Keratinocyte (primary cell): Measurements from ENCODE around the gene SND1. TPM values are rescaled to one million over a fixed set of nuclear protein-coding genes. Genes with fewer than 3 reads are reported as not detected.

ENCODE experiments used
- DNase-seq: peaks from one replicate; pipeline ENCODE4 v3.0.0-alpha.2; 2011; ENCODE audit warnings: low read depth, missing footprints, low spot score
- FAIRE-seq: peaks from 2 replicates; lab custom pipeline; 2011; peaks lifted over from hg19 to GRCh38; lab: Jason Lieb, UNC
- H2AFZ ChIP-seq: 2 replicates; pipeline ENCODE4 v1.6.0; 2012; ENCODE audit warnings: low read length, control low read depth, inconsistent platforms; ENCODE audit not compliant: control insufficient read depth
- H3K27ac ChIP-seq: 2 replicates; pipeline ENCODE4 v1.5.1; 2011; ENCODE audit warnings: low read length; ENCODE audit not compliant: control insufficient read depth, insufficient read depth
- H3K27me3 ChIP-seq: 3 replicates; pipeline ENCODE4 v1.6.0; 2011; ENCODE audit warnings: low read length; ENCODE audit not compliant: control insufficient read depth, insufficient read depth; ENCODE audit errors: extremely low read depth
- H3K36me3 ChIP-seq, 2 experiments: 2 replicates in 1 of 2; 3 replicates in 1 of 2; pipeline ENCODE4 v1.5.1; 2011; ENCODE audit warnings: low read length in 2 of 2, mild to moderate bottlenecking in 1 of 2; ENCODE audit not compliant: control insufficient read depth in 2 of 2, insufficient read depth in 2 of 2; ENCODE audit errors: extremely low read depth in 1 of 2
- H3K4me1 ChIP-seq: 3 replicates; pipeline ENCODE4 v1.5.1; 2011; ENCODE audit warnings: low read length; ENCODE audit not compliant: control insufficient read depth, insufficient read depth; ENCODE audit errors: extremely low read depth
- H3K4me2 ChIP-seq: 3 replicates; pipeline ENCODE4 v1.6.0; 2011; ENCODE audit warnings: low read depth, low read length; ENCODE audit not compliant: control insufficient read depth, insufficient read depth; ENCODE audit errors: extremely low read depth
- H3K4me3 ChIP-seq, 3 experiments: fragments of 200-600 bp in 1 of 3; sonication (generic) in 1 of 3; 2 replicates in 2 of 3; 3 replicates in 1 of 3; pipeline ENCODE4 v1.5.1; 2011 to 2016; ENCODE audit warnings: low read length in 3 of 3, mild to moderate bottlenecking in 3 of 3, control low read depth in 2 of 3, inconsistent platforms in 1 of 3, low read depth in 1 of 3, mixed read lengths in 1 of 3, mixed run types in 1 of 3, moderate library complexity in 1 of 3; ENCODE audit not compliant: control insufficient read depth in 2 of 3, insufficient read depth in 2 of 3; ENCODE audit errors: extremely low read depth in 1 of 3
- H3K79me2 ChIP-seq: 2 replicates; pipeline ENCODE4 v1.6.0; 2012; ENCODE audit warnings: low read length; ENCODE audit not compliant: control insufficient read depth, insufficient read depth
- H3K9ac ChIP-seq: 3 replicates; pipeline ENCODE4 v1.6.0; 2011; ENCODE audit warnings: low read length; ENCODE audit not compliant: control insufficient read depth, insufficient read depth; ENCODE audit errors: extremely low read depth
- H3K9me1 ChIP-seq: 3 replicates; pipeline ENCODE4 v1.6.0; 2011; ENCODE audit warnings: low read length; ENCODE audit not compliant: control insufficient read depth, insufficient read depth; ENCODE audit errors: extremely low read depth
- H3K9me3 ChIP-seq: 2 replicates; pipeline ENCODE4 v1.5.1; 2012; ENCODE audit warnings: low read depth, low read length; ENCODE audit not compliant: control insufficient read depth
- H4K20me1 ChIP-seq: 3 replicates; pipeline ENCODE4 v1.6.0; 2011; ENCODE audit warnings: low read length; ENCODE audit not compliant: control insufficient read depth, insufficient read depth; ENCODE audit errors: extremely low read depth
- EZH2 ChIP-seq: IDR thresholded peaks from one replicate; pipeline ENCODE4 v1.6.1; 2012; ENCODE audit warnings: inconsistent platforms, mild to moderate bottlenecking, low read length, moderate library complexity
- dilution Hi-C: fragments of 300-500 bp; cut with MboI; formaldehyde crosslinking; loops from one replicate; pipeline ENCODE4 v1.7.0; 2020; ENCODE audit warnings: low sequenced_read_pairs; ENCODE audit not compliant: extremely low pct_ligation_motif_present
- polyA plus RNA-seq, 5 experiments: library from polyadenylated mRNA; depleted of rRNA in 3 of 5; stranded (reverse) in 3 of 5; stranded (forward) in 1 of 5; unstranded in 1 of 5; fragments of >200 nt; gene quantifications; 1 replicate in 1 of 5; 2 replicates in 3 of 5; 3 replicates in 1 of 5; pipeline versions ENCODE4 v1.2.1 to v1.2.3, GENCODE V29; 2011 to 2012; ENCODE audit warnings: missing spikeins in 2 of 5, low read depth in 1 of 5, low replicate concordance in 1 of 5
- TF ChIP-seq, protein P1 (sequence below), 3 experiments: IDR thresholded peaks in 1 of 3; conservative IDR thresholded peaks in 1 of 3; optimal IDR thresholded peaks in 1 of 3; 2 replicates in 2 of 3; 3 replicates in 1 of 3; pipeline versions ENCODE3 to v1.5.1; 2011; ENCODE audit warnings: low read length in 3 of 3, mild to moderate bottlenecking in 3 of 3, moderate library complexity in 2 of 3, control low read depth in 1 of 3, inconsistent platforms in 1 of 3; ENCODE audit not compliant: insufficient read depth in 2 of 3; ENCODE audit errors: extremely low read depth in 1 of 3

Gene SND1
- polyA plus RNA-seq, 1 donor (not counting 4 experiments of a cell fraction or from before 2014, with no cell fraction given) = 140 TPM

GRCh38 chr7:127609297-127609696, 42.7 kb upstream of the SND1 start:
- no peak overlapping the region for H3K4me2 ChIP-seq
- H4K20me1 ChIP-seq = no peaks in the 10 kb centered on the region
- H3K9me1 ChIP-seq = no peaks in the 10 kb centered on the region
- TF ChIP-seq EZH2 = no peak
- TF ChIP-seq, protein P1, sequence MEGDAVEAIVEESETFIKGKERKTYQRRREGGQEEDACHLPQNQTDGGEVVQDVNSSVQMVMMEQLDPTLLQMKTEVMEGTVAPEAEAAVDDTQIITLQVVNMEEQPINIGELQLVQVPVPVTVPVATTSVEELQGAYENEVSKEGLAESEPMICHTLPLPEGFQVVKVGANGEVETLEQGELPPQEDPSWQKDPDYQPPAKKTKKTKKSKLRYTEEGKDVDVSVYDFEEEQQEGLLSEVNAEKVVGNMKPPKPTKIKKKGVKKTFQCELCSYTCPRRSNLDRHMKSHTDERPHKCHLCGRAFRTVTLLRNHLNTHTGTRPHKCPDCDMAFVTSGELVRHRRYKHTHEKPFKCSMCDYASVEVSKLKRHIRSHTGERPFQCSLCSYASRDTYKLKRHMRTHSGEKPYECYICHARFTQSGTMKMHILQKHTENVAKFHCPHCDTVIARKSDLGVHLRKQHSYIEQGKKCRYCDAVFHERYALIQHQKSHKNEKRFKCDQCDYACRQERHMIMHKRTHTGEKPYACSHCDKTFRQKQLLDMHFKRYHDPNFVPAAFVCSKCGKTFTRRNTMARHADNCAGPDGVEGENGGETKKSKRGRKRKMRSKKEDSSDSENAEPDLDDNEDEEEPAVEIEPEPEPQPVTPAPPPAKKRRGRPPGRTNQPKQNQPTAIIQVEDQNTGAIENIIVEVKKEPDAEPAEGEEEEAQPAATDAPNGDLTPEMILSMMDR (optimal IDR thresholded peaks at IDR 0.05 in 1 of 3, IDR thresholded peaks at IDR 0.05 in 1 of 3, conservative IDR thresholded peaks at IDR 0.05 in 1 of 3; ENCODE audit: extremely low read depth in 1 of 3, insufficient read depth in 2 of 3, low read length in 3 of 3) = no peak
- FAIRE-seq = no peak
- H3K36me3 ChIP-seq = no peaks in the 10 kb centered on the region
- no peaks in the 10 kb centered on the region for H3K79me2 ChIP-seq
- H3K27ac ChIP-seq = no peak overlapping the region
- H3K9me3 ChIP-seq = no peaks in the 10 kb centered on the region
- dilution Hi-C loops = no loop called here
- no peak overlapping the region for H3K4me3 ChIP-seq
- no peak for DNase-seq
- H3K9ac ChIP-seq = no peak overlapping the region
- no peak overlapping the region for H2AFZ ChIP-seq
- H3K4me1 ChIP-seq = no peaks in the 10 kb centered on the region
- peaks cover 6% of the 10 kb centered on the region for H3K27me3 ChIP-seq

- no peak overlapping the region for H3K4me3 ChIP-seq
- no peak overlapping the region for H3K9ac ChIP-seq
- H3K9me3 ChIP-seq = no peaks in the 10 kb centered on the region
- no peaks in the 10 kb centered on the region for H3K4me1 ChIP-seq
- H2AFZ ChIP-seq = no peak overlapping the region
- H3K79me2 ChIP-seq = no peaks in the 10 kb centered on the region
- no peaks in the 10 kb centered on the region for H4K20me1 ChIP-seq
- dilution Hi-C loops = no loop called here
- H3K36me3 ChIP-seq = no peaks in the 10 kb centered on the region
- H3K4me2 ChIP-seq = no peak overlapping the region
- no peaks in the 10 kb centered on the region for H3K9me1 ChIP-seq
- peaks cover 27% of the 10 kb centered on the region for H3K27me3 ChIP-seq
- TF ChIP-seq, protein P1 (optimal IDR thresholded peaks at IDR 0.05 in 1 of 3, IDR thresholded peaks at IDR 0.05 in 1 of 3, conservative IDR thresholded peaks at IDR 0.05 in 1 of 3; ENCODE audit: extremely low read depth in 1 of 3, insufficient read depth in 2 of 3, low read length in 3 of 3) = no peak
- TF ChIP-seq EZH2 = no peak
- FAIRE-seq = no peak
- H3K27ac ChIP-seq = no peak overlapping the region
- no peak for DNase-seq
Measured at GRCh38 chr7:127612263-127612662, 39.7 kb upstream of the SND1 start.
